Measurements from ENCODE around the gene OAS2.

Gene OAS2

DNA sequence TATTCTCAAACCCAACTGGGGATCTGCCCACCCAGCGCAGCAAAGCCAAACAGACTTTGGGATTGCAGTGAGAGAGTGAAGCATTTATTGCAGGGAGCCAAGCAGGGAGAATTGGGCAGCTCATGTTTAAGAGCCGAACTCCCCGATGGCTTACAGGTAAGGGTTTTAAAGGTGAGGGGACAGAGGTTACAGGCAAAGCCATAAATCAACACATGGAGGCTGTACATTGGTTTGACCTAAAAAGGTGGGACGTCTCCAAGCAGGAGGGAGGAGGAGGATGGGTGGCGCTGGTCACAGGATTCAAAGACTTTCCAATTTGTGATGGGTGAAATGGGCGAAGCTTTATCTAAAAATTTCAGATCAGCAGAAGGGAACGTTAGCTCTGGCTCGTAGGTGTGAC lies 18.2 kb downstream of the OAS2 start:
- no peak for DNase-seq (ENCODE audit: extremely low read depth, low read depth)
- TF ChIP-seq, protein P1, sequence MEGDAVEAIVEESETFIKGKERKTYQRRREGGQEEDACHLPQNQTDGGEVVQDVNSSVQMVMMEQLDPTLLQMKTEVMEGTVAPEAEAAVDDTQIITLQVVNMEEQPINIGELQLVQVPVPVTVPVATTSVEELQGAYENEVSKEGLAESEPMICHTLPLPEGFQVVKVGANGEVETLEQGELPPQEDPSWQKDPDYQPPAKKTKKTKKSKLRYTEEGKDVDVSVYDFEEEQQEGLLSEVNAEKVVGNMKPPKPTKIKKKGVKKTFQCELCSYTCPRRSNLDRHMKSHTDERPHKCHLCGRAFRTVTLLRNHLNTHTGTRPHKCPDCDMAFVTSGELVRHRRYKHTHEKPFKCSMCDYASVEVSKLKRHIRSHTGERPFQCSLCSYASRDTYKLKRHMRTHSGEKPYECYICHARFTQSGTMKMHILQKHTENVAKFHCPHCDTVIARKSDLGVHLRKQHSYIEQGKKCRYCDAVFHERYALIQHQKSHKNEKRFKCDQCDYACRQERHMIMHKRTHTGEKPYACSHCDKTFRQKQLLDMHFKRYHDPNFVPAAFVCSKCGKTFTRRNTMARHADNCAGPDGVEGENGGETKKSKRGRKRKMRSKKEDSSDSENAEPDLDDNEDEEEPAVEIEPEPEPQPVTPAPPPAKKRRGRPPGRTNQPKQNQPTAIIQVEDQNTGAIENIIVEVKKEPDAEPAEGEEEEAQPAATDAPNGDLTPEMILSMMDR (IDR thresholded peaks at IDR 0.05; ENCODE audit: low read depth, low read length): no peak

DNA sequence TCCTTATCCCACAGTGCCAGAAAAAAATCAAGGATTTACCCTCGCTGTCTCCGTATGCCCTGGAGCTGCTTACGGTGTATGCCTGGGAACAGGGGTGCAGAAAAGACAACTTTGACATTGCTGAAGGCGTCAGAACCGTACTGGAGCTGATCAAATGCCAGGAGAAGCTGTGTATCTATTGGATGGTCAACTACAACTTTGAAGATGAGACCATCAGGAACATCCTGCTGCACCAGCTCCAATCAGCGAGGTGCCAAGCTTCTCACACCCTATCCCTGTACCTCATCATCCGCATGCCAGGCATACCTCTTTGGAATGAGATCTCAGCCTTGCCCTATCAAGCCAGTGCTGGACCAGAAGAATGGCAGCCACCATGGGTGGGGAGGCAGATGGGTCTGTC lies 19.2 kb downstream of the OAS2 start:
- DNase-seq (ENCODE audit: extremely low read depth, low read depth): no peak
- TF ChIP-seq, protein P1 (IDR thresholded peaks at IDR 0.05; ENCODE audit: low read depth, low read length): no peak

DNA sequence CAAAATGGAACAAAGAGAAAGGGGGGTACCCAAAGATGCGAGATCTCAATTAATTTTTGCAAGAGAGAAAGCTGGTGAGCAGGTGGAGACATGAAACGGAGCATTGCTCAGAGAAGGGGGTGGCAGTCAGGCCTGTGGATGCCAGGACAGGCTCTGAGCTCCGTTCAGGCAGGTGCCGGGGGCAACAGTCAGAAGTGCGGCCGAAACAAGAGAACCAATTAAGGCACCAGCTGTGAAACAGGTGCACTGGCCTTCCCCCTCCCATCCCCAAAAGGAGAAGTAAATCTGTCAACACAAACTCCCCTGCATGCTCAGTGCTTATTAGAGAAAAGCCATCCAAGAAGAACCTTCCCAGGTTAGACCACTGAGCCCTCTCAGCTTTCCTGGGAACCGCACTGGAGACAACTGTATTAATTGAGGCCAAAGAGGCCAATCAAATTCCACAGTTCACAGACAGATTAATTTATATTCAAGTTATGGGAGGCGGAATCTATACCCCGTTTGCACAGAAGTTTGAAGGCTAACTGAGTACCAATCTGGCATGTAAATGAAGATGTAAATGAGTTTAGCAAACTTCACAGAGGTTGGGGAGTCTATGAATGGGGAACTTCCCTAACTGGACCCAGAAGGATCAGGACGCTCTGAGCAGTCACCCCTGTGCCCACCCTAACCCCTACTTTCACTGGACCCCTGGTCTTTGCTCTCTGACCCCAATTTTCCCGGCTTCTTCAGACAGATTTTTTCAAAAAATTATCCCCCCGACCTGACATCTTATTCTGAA lies 20.9 kb downstream of the OAS2 start:
- no peak for DNase-seq (ENCODE audit: extremely low read depth, low read depth)
- TF ChIP-seq, protein P1 (IDR thresholded peaks at IDR 0.05; ENCODE audit: low read depth, low read length): no peak

DNA sequence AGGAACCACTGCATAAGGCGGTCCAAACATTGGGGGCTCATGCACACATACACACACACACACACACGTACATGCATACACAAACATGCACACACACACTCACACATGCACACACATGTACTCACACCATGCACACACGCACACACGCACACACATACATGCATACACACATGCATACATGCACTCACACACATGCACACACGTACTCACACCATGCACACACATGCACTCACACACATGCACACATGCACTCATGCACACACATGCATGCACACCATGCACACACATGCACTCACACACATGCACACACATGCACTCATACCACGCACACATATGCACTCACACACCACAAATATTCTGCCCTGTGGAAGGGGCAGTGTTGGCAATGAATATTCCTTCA lies 22.1 kb downstream of the OAS2 start:
- TF ChIP-seq, protein P1 (IDR thresholded peaks at IDR 0.05; ENCODE audit: low read depth, low read length): no peak
- DNase-seq (ENCODE audit: extremely low read depth, low read depth): no peak

DNA sequence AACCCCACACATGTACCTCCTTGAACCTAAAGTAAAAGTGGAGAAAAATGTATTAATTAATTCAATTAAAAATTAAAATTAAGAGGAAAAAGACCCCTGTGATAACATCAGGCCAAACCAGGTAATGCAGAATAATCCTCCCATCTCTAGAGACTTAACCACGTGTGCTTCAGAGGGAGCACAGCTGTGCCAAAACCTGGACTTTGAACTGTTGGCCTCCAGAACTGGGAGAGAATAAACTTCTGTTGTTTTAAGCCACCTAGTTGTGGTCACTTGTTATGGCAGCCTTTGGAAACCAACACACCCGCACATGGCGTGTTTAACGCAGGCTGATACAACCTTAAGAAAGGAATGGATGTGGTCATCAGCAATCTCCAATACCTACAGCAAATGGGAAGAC lies 23.8 kb downstream of the OAS2 start:
- no peak for DNase-seq (ENCODE audit: extremely low read depth, low read depth)
- TF ChIP-seq, protein P1 (IDR thresholded peaks at IDR 0.05; ENCODE audit: low read depth, low read length): no peak

DNA sequence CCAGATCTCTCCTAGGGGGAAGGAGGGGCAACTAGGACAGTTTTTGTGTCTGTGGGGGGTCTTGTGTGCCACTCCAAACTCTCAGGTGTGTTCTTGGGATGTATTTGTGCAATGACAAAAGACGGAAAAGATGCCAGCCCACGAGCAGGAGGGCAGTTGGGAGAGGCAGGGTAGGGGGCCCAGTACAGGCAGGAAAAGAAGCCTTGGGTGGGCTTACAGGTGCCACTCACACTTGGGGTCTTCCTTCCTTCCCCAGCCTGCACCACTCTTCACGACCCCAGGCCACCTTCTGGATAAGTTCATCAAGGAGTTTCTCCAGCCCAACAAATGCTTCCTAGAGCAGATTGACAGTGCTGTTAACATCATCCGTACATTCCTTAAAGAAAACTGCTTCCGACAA lies 24.4 kb downstream of the OAS2 start:
- TF ChIP-seq, protein P1 (IDR thresholded peaks at IDR 0.05; ENCODE audit: low read depth, low read length): no peak
- DNase-seq (ENCODE audit: extremely low read depth, low read depth): no peak

DNA sequence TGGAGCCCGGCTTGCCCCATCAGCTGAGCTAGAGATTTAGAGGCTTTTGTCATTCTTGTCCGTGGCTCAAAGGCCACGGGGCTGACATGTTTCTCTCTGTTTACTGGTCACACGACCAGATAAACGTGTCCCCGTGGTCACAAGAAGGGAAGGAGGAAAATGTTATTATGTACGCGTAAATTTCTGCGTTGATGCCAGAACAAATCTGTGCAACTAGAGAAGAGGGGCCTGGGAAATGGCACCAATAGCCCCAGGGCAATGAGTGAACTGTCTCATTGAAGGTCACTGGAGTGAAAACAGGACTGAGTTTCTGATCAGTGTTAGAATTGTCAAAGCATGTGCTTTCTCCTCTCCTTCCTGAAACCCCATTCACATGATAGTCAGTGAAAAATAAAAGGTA lies 25.3 kb downstream of the OAS2 start:
- no peak for DNase-seq (ENCODE audit: extremely low read depth, low read depth)
- TF ChIP-seq, protein P1 (IDR thresholded peaks at IDR 0.05; ENCODE audit: low read depth, low read length): no peak

All from AG09319 (cell line).